GM23338 (cell line): ENCODE data around the gene EIF2A. TPM values are rescaled to one million over a fixed set of nuclear protein-coding genes. Genes with fewer than 3 reads are reported as not detected.

ENCODE experiments used
- CREB1 ChIP-seq: fragments of 250-450 bp; sonication (Bioruptor Pico); IDR thresholded peaks from 2 replicates; pipeline ENCODE4 v1.5.0; 2020; ENCODE audit warnings: low read depth, mild to moderate bottlenecking, moderate library complexity
- REST ChIP-seq: IDR thresholded peaks from one replicate; pipeline ENCODE4 v1.6.1; 2018; ENCODE audit warnings: antibody characterized with exemption; ENCODE audit not compliant: unreplicated experiment
- polyA plus RNA-seq: library from polyadenylated mRNA; unstranded; fragments of >200 nt; fragmentation: Nextera tagmentation; extraction: Ambion mirVana; gene quantifications from 2 replicates; pipeline ENCODE4 v1.2.1, GENCODE V29; 2016
- total RNA-seq: library from RNA; depleted of rRNA; stranded (reverse); fragments of >200 nt; shearing (Covaris generic); gene quantifications from 2 replicates; pipeline ENCODE4 v1.2.3, GENCODE V29; 2014; rRNA removed
- TF ChIP-seq, protein P1 (sequence below), 2 experiments: fragments of 200-600 bp in 1 of 2; sonication (generic) in 1 of 2; conservative IDR thresholded peaks; 2 replicates each; pipeline versions ENCODE4 v1.5.1 to v1.6.1; 2016 to 2017; ENCODE audit warnings: antibody characterized with exemption in 2 of 2, low read depth in 2 of 2, mild to moderate bottlenecking in 2 of 2, moderate library complexity in 1 of 2

Gene EIF2A
- total and polyA plus RNA-seq, 2 experiments from 2014 or later: 95.2 to 153 TPM

DNA sequence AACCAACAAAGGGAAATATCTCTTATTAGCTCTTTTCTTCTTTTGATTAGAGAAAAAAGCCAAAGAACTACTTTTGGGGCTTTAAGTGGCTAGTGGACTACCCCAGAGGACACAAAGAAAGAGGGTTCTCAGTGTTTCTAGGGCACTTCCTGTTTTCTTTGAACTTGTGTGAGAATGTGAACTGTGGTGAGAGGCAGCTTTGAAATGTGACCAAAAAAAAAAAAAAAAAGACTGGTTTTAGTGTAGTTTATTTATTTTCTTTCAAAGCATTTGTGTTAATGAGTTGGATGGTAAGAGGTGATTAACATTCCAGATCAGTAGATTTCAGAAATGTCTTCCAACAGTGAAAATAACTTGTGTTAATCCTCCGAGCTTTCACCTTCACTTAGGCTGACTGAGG, 88.9 kb downstream of the EIF2A start (continued):
- TF ChIP-seq, protein P1, sequence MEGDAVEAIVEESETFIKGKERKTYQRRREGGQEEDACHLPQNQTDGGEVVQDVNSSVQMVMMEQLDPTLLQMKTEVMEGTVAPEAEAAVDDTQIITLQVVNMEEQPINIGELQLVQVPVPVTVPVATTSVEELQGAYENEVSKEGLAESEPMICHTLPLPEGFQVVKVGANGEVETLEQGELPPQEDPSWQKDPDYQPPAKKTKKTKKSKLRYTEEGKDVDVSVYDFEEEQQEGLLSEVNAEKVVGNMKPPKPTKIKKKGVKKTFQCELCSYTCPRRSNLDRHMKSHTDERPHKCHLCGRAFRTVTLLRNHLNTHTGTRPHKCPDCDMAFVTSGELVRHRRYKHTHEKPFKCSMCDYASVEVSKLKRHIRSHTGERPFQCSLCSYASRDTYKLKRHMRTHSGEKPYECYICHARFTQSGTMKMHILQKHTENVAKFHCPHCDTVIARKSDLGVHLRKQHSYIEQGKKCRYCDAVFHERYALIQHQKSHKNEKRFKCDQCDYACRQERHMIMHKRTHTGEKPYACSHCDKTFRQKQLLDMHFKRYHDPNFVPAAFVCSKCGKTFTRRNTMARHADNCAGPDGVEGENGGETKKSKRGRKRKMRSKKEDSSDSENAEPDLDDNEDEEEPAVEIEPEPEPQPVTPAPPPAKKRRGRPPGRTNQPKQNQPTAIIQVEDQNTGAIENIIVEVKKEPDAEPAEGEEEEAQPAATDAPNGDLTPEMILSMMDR (conservative IDR thresholded peaks at IDR 0.05; ENCODE audit: low read depth in 2 of 2): no peak
- TF ChIP-seq CREB1 (CRISPR knock-in tag): no peak
- TF ChIP-seq REST: no peak

Other genes with a start within 250 kb of the EIF2A start
- gene TSC22D2, start 138.5 kb upstream of the EIF2A start, total RNA-seq: 18.6 and 23.3 TPM in 2 replicates
- gene TSC22D2, start 138.5 kb upstream of the EIF2A start, polyA plus RNA-seq: 33.8 and 34.2 TPM in 2 replicates
- 214 and 252 TPM in 2 replicates for gene SERP1, start 291 bp upstream of the EIF2A start, total RNA-seq
- gene SERP1, start 291 bp upstream of the EIF2A start, polyA plus RNA-seq: 211 and 229 TPM in 2 replicates
- 56.1 and 61.9 TPM in 2 replicates for gene SELENOT, start 56.5 kb downstream of the EIF2A start, total RNA-seq
- 51.3 and 61.3 TPM in 2 replicates for gene SELENOT, start 56.5 kb downstream of the EIF2A start, polyA plus RNA-seq
- gene ERICH6, start 157.1 kb downstream of the EIF2A start, total RNA-seq: not detected in 2 replicates
- gene ERICH6, start 157.1 kb downstream of the EIF2A start, polyA plus RNA-seq: 0.19 and 0.32 TPM in 2 replicates
- gene SIAH2, start 216.4 kb downstream of the EIF2A start, total RNA-seq: 15.3 and 28.8 TPM in 2 replicates
- gene SIAH2, start 216.4 kb downstream of the EIF2A start, polyA plus RNA-seq: 6.3 and 6.4 TPM in 2 replicates